MM.1S (cell line): ENCODE data around the gene HYAL3.
"Not testable (repeated sequence)": the region's sequence is repeated elsewhere in the genome, so short reads cannot be mapped to it uniquely, and the experiment has no call there.

Experiments used
- DNase-seq: peaks from one replicate; pipeline ENCODE4 v3.0.0-alpha.2; 2015
- H2AFZ ChIP-seq: fragments of 300-600 bp; sonication (generic); 2 replicates; pipeline ENCODE4 v1.6.0; 2016; ENCODE audit warnings: antibody characterized with exemption, low read length
- H3F3A ChIP-seq: fragments of 300-600 bp; sonication (generic); 2 replicates; pipeline ENCODE4 v1.6.1; 2016; ENCODE audit warnings: mild to moderate bottlenecking, antibody characterized with exemption, low read length, moderate library complexity, mixed read lengths; ENCODE audit not compliant: insufficient read depth
- H3K27ac ChIP-seq: fragments of 300-600 bp; sonication (generic); 2 replicates; pipeline ENCODE4 v1.5.1; 2016; ENCODE audit warnings: mild to moderate bottlenecking, low read length
- H3K27me3 ChIP-seq: fragments of 300-600 bp; sonication (generic); replicated peaks from 2 replicates; pipeline ENCODE4 v1.6.0; 2016; ENCODE audit warnings: low read length; ENCODE audit not compliant: insufficient read depth
- H3K36me3 ChIP-seq: fragments of 300-600 bp; sonication (generic); replicated peaks from 2 replicates; pipeline ENCODE4 v1.6.1; 2016; ENCODE audit warnings: mild to moderate bottlenecking, low read length, mixed read lengths; ENCODE audit not compliant: insufficient read depth
- H3K4me1 ChIP-seq: fragments of 300-600 bp; sonication (generic); 2 replicates; pipeline ENCODE4 v1.6.1; 2016; ENCODE audit warnings: low read length, mixed read lengths
- H3K4me2 ChIP-seq: fragments of 300-600 bp; sonication (generic); 2 replicates; pipeline ENCODE4 v1.6.0; 2016; ENCODE audit warnings: low read depth, low read length
- H3K4me3 ChIP-seq: fragments of 300-600 bp; sonication (generic); 2 replicates; pipeline ENCODE4 v1.5.1; 2016; ENCODE audit warnings: low read length, mixed read lengths
- H3K79me2 ChIP-seq: fragments of 300-600 bp; sonication (generic); 2 replicates; pipeline ENCODE4 v1.6.1; 2016; ENCODE audit warnings: mixed run types, low read length, mixed read lengths
- H3K9ac ChIP-seq: fragments of 300-600 bp; sonication (generic); 2 replicates; pipeline ENCODE4 v1.6.1; 2016; ENCODE audit warnings: low read length, mixed read lengths
- H3K9me2 ChIP-seq: fragments of 300-600 bp; sonication (generic); replicated peaks from 2 replicates; pipeline ENCODE4 v1.6.1; 2016; ENCODE audit warnings: mild to moderate bottlenecking, low read length, mixed read lengths; ENCODE audit not compliant: insufficient read depth
- H3K9me3 ChIP-seq: fragments of 300-600 bp; sonication (generic); replicated peaks from 2 replicates; pipeline ENCODE4 v1.6.1; 2016; ENCODE audit warnings: mild to moderate bottlenecking, low read length, mixed read lengths; ENCODE audit not compliant: insufficient read depth
- H4K20me1 ChIP-seq: fragments of 300-600 bp; sonication (generic); 2 replicates; pipeline ENCODE4 v1.6.1; 2016; ENCODE audit warnings: mild to moderate bottlenecking, low read length, moderate library complexity, mixed read lengths; ENCODE audit not compliant: insufficient read depth
- CTCF ChIP-seq: fragments of 300-600 bp; sonication (generic); IDR thresholded peaks from 2 replicates; pipeline ENCODE4 v1.5.1; 2016; ENCODE audit warnings: antibody characterized with exemption, low read length, mixed read lengths
- EZH2 ChIP-seq: fragments of 300-600 bp; sonication (generic); optimal IDR thresholded peaks from 2 replicates; pipeline ENCODE3; 2017; ENCODE audit warnings: low read depth, mild to moderate bottlenecking, antibody characterized with exemption, low read length, mixed read lengths
- EZH2phosphoT487 ChIP-seq: fragments of 300-600 bp; sonication (generic); IDR thresholded peaks from 2 replicates; pipeline ENCODE4 v1.6.1; 2018; ENCODE audit warnings: antibody characterized with exemption, low read length

Gene HYAL3

GRCh38 chr3:50245251-50245745 is 53.9 kb downstream of the HYAL3 start:
- no peak overlapping the region for H2AFZ ChIP-seq
- peak overlapping the region; percentile 52 for H3K4me3 ChIP-seq
- DNase-seq, result no peak
- no peaks in the 10 kb centered on the region for H3K36me3 ChIP-seq
- TF ChIP-seq EZH2, result no peak
- TF ChIP-seq EZH2phosphoT487, result no peak
- no peak for TF ChIP-seq CTCF
- no peaks in the 10 kb centered on the region for H3K9me3 ChIP-seq
- H3K9ac ChIP-seq, result peak overlapping the region; percentile 47; the same call in 1 of the 2 replicates
- peaks cover 13% of the 10 kb centered on the region for H3K4me1 ChIP-seq
- H3K4me2 ChIP-seq, result peak overlapping the region; percentile 74
- H3K27me3 ChIP-seq, result no peaks in the 10 kb centered on the region
- H3F3A ChIP-seq, result peaks cover 21% of the 10 kb centered on the region
- H4K20me1 ChIP-seq, result peaks cover 8% of the 10 kb centered on the region; the same call in 1 of the 2 replicates
- peaks cover 96% of the 10 kb centered on the region for H3K79me2 ChIP-seq
- H3K27ac ChIP-seq, result peak overlapping the region; percentile 81; the same call in 1 of the 2 replicates
- no peaks in the 10 kb centered on the region for H3K9me2 ChIP-seq

GRCh38 chr3:50244813-50245212 is 54.4 kb downstream of the HYAL3 start:
- not testable (repeated sequence) for H3K27ac ChIP-seq, H3K4me3 ChIP-seq, H3K9ac ChIP-seq, H2AFZ ChIP-seq, H4K20me1 ChIP-seq, H3K9me2 ChIP-seq, DNase-seq, H3K36me3 ChIP-seq, H3K27me3 ChIP-seq, H3K9me3 ChIP-seq, H3K4me2 ChIP-seq
- H3K79me2 ChIP-seq, result peaks cover 96% of the 10 kb centered on the region
- H3K4me1 ChIP-seq, result peaks cover 13% of the 10 kb centered on the region
- peaks cover 21% of the 10 kb centered on the region for H3F3A ChIP-seq

DNA sequence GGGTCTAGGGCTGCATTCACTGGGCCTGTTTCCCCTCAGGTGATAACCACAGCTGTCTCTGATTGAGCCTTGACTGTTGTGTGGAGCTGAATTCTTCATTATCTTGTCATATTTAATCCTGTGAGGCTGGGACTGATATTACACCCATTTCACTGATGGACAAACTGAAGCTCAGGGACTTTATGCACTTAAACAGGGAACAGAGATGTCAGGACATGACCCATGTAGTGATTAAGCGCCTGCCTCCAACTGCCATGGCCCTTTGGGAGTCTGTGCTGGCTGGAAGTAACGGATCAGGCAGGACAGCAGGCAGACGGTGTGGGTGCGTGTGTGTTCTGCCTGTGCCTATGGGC is 55.7 kb downstream of the HYAL3 start:
- H3K9me2 ChIP-seq, result no peaks in the 10 kb centered on the region
- H3F3A ChIP-seq, result peaks cover 21% of the 10 kb centered on the region
- no peak overlapping the region for H3K9ac ChIP-seq
- H3K4me1 ChIP-seq, result peaks cover 14% of the 10 kb centered on the region
- no peak for DNase-seq
- H3K9me3 ChIP-seq, result no peaks in the 10 kb centered on the region
- H4K20me1 ChIP-seq, result no peaks in the 10 kb centered on the region
- peaks cover 96% of the 10 kb centered on the region for H3K79me2 ChIP-seq
- H3K4me3 ChIP-seq, result no peak overlapping the region
- H3K27ac ChIP-seq, result no peak overlapping the region
- H3K4me2 ChIP-seq, result no peak overlapping the region
- H3K36me3 ChIP-seq, result no peaks in the 10 kb centered on the region
- no peak for TF ChIP-seq EZH2phosphoT487
- TF ChIP-seq CTCF, result no peak
- no peak for TF ChIP-seq EZH2
- H2AFZ ChIP-seq, result no peak overlapping the region
- H3K27me3 ChIP-seq, result no peaks in the 10 kb centered on the region

- TF ChIP-seq EZH2phosphoT487 (no peak), CTCF (no peak)
- Histone ChIP-seq H3K9me3 (no peaks in the 10 kb centered on the region), H3K4me1 (peaks cover 19% of the 10 kb centered on the region), H3K4me2 (no peak overlapping the region), H3K9ac (no peak overlapping the region), H3K79me2 (peaks cover 96% of the 10 kb centered on the region), H3K4me3 (no peak overlapping the region), H4K20me1 (no peaks in the 10 kb centered on the region), H3K9me2 (no peaks in the 10 kb centered on the region), H3K36me3 (no peaks in the 10 kb centered on the region), H3F3A (peaks cover 21% of the 10 kb centered on the region), H3K27me3 (no peaks in the 10 kb centered on the region), H3K27ac (no peak overlapping the region), H2AFZ (no peak overlapping the region)
- DNase-seq, result no peak
These were observed 56.2 kb downstream of the HYAL3 start for GRCh38 chr3:50242851-50243542.
